Hepatocyte (in vitro differentiated cells): Measurements from ENCODE around the gene MINDY4B.

ENCODE experiments used
- CTCF ChIP-seq: fragments of 200-600 bp; sonication (generic); IDR thresholded peaks from 2 replicates; pipeline ENCODE4 v1.5.1; 2016; ENCODE audit warnings: antibody characterized with exemption, mild to moderate bottlenecking; ENCODE audit not compliant: poor library complexity
- EZH2 ChIP-seq: fragments of 200-600 bp; sonication (generic); IDR thresholded peaks from 2 replicates; pipeline ENCODE4 v1.6.1; 2016; ENCODE audit warnings: antibody characterized with exemption, mild to moderate bottlenecking, borderline replicate concordance
- EZH2phosphoT487 ChIP-seq: fragments of 200-600 bp; sonication (generic); IDR thresholded peaks from one replicate; pipeline ENCODE4 v1.6.1; 2018; ENCODE audit warnings: antibody characterized with exemption, mild to moderate bottlenecking, low read depth, moderate library complexity; ENCODE audit not compliant: unreplicated experiment, severe bottlenecking

GRCh38 chr3:150874666-150875219 is 30.5 kb downstream of the MINDY4B start:
- no peak for TF ChIP-seq CTCF
- TF ChIP-seq EZH2: no peak
- TF ChIP-seq EZH2phosphoT487: no peak
